Stimulated activated CD4-positive, alpha-beta T cell treated with anti-CD3 and anti-CD28 coated beads, Interleukin-1b, Interleukin-23, amount 100 ng/mL, for 24 hours (primary cell): Measurements from ENCODE around the gene ABCA13.
A peak's percentile ranks its signal among the peaks of the same experiment; 100 is the strongest.

Experiments used
- DNase-seq, 4 experiments: peaks; one replicate each; pipeline ENCODE4 v3.0.0-alpha.2; 2020; ENCODE audit warnings: low read depth in 4 of 4, low spot score in 1 of 4

Gene ABCA13

DNA sequence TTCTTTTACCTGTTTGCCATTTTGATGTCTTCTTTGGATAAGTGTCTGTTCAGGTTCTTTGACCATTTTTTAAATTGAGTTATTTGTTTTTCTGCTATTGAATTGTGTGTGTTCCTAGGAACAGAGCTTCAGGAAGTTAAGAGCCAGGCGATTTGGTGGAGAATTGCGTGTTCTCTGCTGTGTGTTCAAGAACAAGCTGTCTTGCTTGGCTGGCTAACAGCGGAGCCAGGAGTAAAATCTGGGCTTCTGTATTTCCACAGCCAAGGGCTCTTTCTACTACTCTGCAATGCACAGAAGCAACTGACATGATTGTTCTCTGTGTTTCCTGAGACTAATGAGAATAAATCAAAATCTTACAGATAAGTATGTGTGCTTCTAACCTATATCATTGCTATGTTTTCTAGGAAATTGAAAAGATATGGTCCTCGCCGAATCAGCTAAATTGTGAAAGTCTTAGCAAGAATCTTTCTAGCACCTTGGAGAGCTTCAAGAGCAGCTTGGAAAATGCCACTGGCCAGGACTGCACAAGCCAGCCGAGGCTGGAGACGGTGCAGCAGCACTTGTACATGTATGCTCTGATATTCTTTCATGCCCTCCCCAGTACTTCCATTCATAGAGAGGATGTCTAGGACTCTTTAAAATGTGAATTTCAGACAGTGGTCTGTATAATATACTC lies 124.2 kb downstream of the ABCA13 start:
- no peak for DNase-seq

DNA sequence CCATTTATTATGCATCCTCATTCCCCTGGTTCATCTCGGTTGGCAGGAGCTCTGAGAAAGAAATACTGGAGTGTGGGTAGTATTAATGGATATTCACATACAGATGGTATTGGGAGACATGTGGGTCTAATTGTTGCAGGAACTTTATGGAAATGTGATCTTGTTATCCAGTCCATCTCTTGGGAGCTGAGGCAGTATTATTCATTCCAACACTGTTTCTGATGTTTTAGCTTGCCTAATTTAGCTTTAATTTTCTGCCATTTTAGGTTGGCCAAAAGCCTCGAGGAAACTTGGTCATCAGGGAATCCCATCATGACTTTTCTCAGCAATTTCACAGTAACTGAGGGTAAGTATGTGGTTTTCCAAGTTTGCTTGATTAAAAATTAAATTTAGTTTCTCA lies 125.7 kb downstream of the ABCA13 start:
- no peak for DNase-seq

DNA sequence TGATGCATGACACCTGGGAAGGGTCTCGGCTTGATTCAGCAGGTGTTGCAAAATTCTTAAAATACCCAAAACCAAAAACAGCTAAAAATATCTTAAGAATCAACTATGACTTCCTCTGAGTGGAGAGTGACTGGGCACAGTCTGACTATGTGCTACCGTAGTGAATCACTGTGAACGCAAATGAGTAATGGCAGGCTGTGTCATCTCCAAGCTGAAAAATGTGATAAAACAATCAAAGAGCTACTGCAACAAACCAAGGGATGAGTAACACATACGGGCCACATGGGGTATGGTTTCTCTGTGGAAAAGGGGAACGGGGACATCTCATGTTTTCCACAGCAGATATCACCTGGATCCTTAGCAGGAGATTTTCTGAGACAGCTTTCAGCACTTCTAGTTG lies 127.5 kb downstream of the ABCA13 start:
- DNase-seq: peak in 1 of 4 experiments; percentile 23

GRCh38 chr7:48299580-48300169 lies 128.4 kb downstream of the ABCA13 start:
- DNase-seq: peak in 1 of 4 experiments; percentile 30

- DNase-seq: no peak
These were observed 129.0 kb downstream of the ABCA13 start for GRCh38 chr7:48300301-48300700.

DNA sequence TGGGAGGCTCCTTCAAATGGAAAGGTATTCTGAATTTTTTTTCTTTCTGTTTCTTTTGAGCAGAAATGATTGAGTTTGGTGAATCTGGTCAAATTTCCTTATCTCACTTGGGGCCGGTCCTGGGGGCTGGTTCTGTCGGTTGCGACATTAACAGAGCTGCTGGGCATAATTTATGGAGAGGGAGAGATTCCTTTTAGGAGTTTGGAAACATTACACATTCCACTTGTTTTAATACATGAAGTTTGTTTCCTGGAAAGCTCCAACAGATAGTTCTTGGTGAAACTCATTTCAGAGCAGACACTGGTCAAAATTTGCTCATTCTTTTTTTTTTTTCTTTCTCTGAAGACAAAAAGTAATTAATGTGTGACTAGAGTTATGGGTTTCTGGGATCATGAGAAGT lies 129.9 kb downstream of the ABCA13 start:
- DNase-seq: no peak

DNA sequence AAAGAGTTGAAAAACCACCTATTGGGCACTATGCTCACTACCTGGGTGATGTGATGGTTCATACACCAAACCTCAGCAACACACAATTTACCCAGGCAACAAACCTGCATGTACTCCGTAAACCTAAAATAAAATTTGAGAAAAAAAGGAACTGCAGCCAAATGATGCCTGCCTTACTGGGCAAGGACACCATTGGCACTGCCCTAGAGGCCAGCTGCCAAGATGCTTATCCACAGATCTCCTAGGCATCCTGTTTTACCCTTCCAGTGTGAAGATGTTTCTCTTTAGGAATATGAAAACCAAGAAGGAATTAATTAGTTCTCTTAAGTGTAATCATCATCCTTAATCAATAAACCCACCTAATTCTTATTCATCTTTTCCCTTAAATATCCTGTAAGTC lies 133.4 kb downstream of the ABCA13 start:
- DNase-seq: no peak

GRCh38 chr7:48305661-48306060 lies 134.4 kb downstream of the ABCA13 start:
- DNase-seq: no peak

GRCh38 chr7:48307041-48307714 lies 135.9 kb downstream of the ABCA13 start:
- no peak for DNase-seq

DNA sequence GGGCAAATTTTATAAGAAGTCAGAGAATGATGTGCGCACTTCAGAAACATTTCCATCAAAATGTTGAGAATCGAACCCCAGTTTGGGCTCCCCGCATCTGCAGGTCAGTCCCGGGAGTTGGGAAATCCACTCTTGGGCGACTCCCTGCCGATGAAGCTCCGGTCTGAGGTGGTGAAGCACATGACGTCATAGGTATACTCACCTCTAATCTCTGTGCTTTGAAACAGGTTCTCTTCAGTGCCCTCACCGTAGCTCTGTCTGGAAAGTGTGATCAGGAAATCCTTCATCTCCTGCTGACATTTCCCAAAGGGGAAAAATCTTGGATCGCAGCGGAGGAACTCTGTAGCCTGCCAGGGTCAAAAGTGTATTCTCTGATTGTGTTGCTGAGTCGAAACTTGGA lies 138.5 kb downstream of the ABCA13 start:
- DNase-seq: no peak

- no peak for DNase-seq
These were observed 140.3 kb downstream of the ABCA13 start for GRCh38 chr7:48311464-48312100.

GRCh38 chr7:48312151-48312550 lies 140.9 kb downstream of the ABCA13 start:
- DNase-seq: no peak

DNA sequence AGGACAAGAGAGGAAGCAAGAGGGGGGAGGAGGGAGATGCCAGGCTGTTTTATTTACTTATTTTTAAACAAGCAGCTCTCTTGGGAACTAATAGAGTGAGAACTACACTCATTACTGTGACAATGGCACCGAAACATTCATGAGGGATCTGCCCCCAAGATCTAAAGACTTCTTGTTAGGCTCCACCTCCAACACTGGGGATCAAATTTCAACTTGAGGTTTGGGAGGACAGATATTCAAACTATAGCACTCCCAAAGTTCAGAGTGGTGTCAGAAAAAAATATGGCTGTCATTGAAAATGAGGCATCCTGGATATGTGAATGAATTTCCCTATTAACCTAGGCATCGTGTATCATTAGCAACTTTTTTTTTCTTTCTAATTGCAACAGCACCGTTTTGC lies 145.5 kb downstream of the ABCA13 start:
- DNase-seq: no peak

GRCh38 chr7:48317360-48317759 lies 146.1 kb downstream of the ABCA13 start:
- DNase-seq: no peak

- no peak for DNase-seq
These were observed 150.2 kb downstream of the ABCA13 start for GRCh38 chr7:48321319-48322010.

- DNase-seq: no peak
These were observed 165.9 kb downstream of the ABCA13 start for GRCh38 chr7:48337012-48337621.

DNA sequence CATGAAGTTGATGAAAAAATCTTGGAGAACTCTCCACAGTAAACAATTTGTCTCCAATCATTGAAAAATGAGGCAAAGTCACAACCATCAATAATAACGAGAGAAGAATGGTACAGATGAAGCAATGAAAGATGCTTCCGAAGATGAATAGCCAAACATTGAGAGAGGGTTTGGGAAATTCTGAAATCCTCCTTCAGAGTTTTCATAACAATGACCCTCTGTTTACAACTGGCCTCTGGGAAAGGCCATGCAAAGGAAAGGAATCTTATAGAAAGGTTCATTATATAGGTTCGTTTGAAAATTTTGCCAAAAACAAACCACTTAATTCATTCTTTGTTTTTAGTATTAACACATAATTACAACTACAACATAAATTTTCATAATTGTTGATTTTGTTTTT lies 166.5 kb downstream of the ABCA13 start:
- DNase-seq: no peak

DNA sequence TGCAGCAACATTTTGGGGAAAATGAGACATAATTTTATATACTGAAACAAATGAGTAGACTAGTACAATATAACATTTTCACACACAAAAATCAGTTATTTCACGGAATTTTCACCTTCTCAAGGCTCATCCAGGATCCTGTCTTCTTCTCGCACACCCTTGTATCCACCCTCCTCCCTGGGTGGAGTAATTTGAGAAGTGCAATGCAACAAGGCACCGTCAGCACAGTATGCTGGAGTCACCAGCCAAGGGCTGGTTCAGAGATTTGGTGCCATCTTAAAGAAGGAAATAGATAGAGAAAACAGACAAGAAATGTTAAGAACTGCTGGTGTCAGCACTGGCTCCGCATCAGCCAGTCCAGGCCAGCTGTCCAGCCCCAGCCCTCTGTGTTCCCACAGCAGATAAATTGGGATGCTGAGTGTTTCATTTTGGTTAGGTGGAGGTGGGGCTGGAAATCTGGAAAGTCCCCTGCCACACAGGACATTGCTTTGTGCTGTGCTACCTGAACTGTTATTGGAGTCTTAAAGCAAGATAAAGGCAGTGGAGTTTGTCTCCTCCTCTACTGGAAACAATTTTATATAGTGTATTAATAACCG lies 176.1 kb downstream of the ABCA13 start:
- no peak for DNase-seq

GRCh38 chr7:48350515-48350914 lies 179.3 kb downstream of the ABCA13 start:
- DNase-seq: no peak

GRCh38 chr7:48351900-48352299 lies 180.6 kb downstream of the ABCA13 start:
- no peak for DNase-seq

DNA sequence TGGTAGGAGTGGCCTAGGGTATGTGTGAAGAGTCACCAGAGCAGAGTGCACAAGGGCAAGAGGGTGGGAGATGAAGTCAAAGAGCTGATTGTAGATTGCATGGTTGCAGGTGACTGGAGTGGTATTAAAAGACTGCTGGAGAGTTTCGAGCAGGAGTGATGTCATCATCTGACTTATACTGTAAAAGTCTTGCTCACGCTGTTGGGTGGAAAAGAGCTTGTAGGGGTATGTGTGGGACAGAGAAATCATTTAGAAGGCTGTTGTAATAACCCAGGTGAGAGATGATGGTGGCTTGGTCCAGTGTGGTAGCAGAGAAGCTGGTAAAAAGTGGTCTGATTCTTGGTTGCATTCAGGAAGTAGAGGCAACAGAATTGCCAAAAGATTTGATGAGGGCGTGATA lies 184.1 kb downstream of the ABCA13 start:
- no peak for DNase-seq
